ENCODE measurements around the gene UGT8. TPM values are rescaled to one million over a fixed set of nuclear protein-coding genes. Genes with fewer than 3 reads are reported as not detected.
A peak's percentile ranks its signal among the peaks of the same experiment; 100 is the strongest.

UGT8 gene
- total RNA-seq, 1 experiment from 2014 or later, result 36.0 TPM

- DNase-seq (ENCODE audit: low spot score), result no peak
Measured at GRCh38 chr4:114690571-114690970, 92.0 kb downstream of the UGT8 start.

DNA sequence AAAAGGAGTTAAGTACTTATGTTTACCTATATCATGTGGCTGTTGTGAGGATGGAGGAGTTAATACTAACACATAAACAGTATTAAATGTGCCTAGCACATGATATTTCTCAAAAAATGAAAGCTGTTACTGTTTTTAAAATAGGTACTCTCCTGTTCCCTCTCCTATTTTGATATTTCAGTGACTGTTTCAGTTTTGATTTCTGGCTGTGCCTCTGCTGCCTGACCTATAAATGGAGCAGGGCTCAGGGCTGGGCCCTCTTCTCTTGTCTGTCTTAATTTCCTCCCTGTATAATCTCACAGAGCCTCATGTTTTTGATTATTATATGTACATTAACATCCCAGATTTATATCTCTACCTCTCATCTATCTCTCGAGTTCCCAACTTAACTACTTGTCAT, 93.3 kb downstream of the UGT8 start:
- DNase-seq (ENCODE audit: low spot score), result no peak

DNA sequence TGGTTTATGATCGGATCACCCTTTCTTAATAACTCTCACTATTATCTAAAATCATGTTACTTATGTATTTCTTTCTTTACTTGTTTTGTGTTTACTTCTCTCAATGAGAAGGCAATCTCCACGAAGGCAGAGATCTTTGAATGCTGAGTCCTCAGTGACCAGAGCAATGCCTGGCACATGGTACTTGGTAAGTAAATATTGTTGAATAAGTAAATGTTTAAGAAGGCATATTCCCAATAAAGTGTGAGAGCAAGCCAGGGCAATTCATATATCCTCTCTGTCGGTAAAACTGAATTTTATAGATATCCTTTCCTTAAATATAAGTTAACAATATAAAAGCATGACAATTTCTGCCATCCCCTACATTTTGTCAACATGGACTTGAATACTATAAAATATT, 94.4 kb downstream of the UGT8 start:
- DNase-seq (ENCODE audit: low spot score), result no peak

DNA sequence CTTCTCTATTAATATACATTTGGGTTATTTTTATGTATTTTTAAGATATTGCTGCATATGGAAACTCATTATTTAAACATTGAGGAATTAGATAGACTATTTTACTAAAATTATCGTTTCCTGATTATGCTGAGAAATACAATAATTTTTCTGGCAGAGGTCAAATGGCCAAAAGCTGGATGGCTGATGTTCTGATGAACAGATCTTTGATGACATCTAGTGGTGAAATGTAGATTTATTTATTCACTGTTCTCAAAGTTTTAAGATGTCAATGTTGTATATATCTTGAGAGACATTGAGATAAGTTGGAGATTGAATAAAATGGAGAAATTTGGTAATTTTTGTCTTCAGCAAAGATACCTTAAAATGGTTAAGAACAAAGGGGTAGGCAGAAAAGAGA, 96.2 kb downstream of the UGT8 start:
- peak; percentile 79 for DNase-seq (ENCODE audit: low spot score)

DNA sequence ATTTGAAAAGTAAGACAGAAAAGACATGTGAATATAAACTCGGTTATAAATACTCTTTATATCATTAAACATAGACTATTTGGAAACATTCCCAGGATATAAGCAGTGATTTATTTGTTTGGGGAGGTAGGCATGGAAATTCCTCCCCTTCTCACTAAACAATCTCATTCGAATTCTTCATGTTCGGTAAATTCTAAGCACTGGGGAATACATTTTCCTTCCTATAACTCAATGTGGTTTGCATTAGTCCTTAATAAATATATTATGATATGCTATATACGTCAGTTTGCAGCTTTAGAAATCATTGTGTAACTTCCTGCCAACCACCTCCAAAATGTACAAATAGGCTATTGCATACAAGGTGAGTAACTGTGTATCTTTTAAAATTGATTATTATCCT, 99.6 kb downstream of the UGT8 start:
- DNase-seq (ENCODE audit: low spot score), result no peak

GRCh38 chr4:114701491-114701890, 102.9 kb downstream of the UGT8 start:
- DNase-seq (ENCODE audit: low spot score), result no peak

DNA sequence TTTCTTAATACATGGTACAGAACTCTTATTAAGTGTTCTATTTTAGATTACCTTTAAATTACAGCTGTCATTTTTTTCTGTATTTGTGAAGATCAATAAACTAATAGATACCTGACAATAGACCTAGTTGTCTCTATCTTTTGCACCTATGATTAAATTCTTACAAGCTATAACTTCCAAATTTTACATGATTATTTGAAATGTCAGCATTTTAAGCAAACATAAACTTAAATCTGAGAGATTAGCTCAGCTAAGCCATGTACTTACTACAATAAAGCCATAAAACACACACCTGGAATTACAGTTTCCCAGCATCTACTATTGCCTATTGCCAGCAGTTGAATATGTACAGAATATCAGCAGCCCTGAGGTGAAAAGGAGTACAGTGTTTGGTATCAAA, 118.8 kb downstream of the UGT8 start:
- DNase-seq (ENCODE audit: low spot score), result no peak

DNA sequence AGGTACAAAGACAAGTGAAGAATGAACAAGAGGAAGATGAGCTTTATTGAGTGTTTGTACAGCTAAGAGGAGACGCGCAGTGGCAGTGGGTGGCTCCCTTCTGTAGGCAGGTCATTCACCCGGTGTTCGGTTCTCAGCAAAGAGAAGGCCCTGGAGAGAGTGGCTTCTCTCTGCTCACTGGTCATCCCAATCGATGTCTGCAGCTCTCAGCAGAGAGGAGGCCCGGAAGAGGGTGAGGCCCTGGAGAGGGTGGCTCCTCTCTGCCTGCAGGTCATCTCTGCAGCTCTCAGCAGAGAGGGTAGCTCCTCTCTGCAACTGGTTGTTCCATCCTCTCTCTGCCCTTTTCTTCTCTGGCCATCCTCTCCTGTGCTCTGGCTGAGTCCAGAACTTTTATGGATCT, 126.5 kb downstream of the UGT8 start:
- DNase-seq (ENCODE audit: low spot score), result no peak

GRCh38 chr4:114727461-114727860, 128.9 kb downstream of the UGT8 start:
- no peak for DNase-seq (ENCODE audit: low spot score)

Small RNA genes within 50 kb of the gene (small RNA-seq; reads per million reads assigned to genes)
- gene MIR577, result 31.8 reads per million, percentile 93 among the genes with 10 or more reads in this experiment
